Lung (tissue), 12 donors: ENCODE data around the gene EPHB4. TPM values are rescaled to one million over a fixed set of nuclear protein-coding genes. Genes with fewer than 3 reads are reported as not detected.

Source experiments
- ATAC-seq: fragments of 200-7000 bp; cut with Tn5 transposase; one replicate; pipeline ENCODE4 v1.9.1; 2020; ENCODE audit warnings: moderate number of reproducible peaks; ENCODE audit not compliant: insufficient read depth, low FRiP score
- DNase-seq, 3 donors: peaks; one replicate each; pipeline ENCODE4 v3.0.0-alpha.2; 2013 to 2017
- H3K27ac ChIP-seq, 2 donors: one replicate each; pipeline ENCODE4 v1.5.1; 2013; ENCODE audit warnings: mild to moderate bottlenecking in 2 of 2, moderate library complexity in 2 of 2, control low read depth in 1 of 2, inconsistent platforms in 1 of 2, low read depth in 1 of 2, low read length in 1 of 2
- H3K27me3 ChIP-seq, 3 donors: one replicate each; pipeline ENCODE4 v1.5.1; 2013; ENCODE audit warnings: low read length in 2 of 3; ENCODE audit not compliant: control insufficient read depth in 3 of 3, insufficient read depth in 3 of 3
- H3K36me3 ChIP-seq, 4 donors: one replicate each; pipeline ENCODE4 v1.5.1; 2013; ENCODE audit warnings: low read length in 4 of 4, mild to moderate bottlenecking in 1 of 4, moderate library complexity in 1 of 4; ENCODE audit not compliant: control insufficient read depth in 4 of 4, insufficient read depth in 4 of 4
- H3K4me1 ChIP-seq, 5 donors: one replicate each; pipeline ENCODE4 v1.5.1; 2013; ENCODE audit warnings: low read length in 5 of 5, mild to moderate bottlenecking in 2 of 5, moderate library complexity in 1 of 5; ENCODE audit not compliant: control insufficient read depth in 5 of 5, insufficient read depth in 5 of 5
- H3K4me3 ChIP-seq: one replicate; pipeline ENCODE4 v1.5.1; 2013; ENCODE audit warnings: mild to moderate bottlenecking, control low read depth, moderate library complexity
- H3K9ac ChIP-seq, 2 donors: one replicate each; pipeline ENCODE4 v1.5.1; 2013; ENCODE audit warnings: low read length in 2 of 2, control low read depth in 1 of 2; ENCODE audit not compliant: insufficient read depth in 1 of 2
- H3K9me3 ChIP-seq, 4 donors: one replicate each; pipeline ENCODE4 v1.5.1; 2013; ENCODE audit warnings: low read length in 3 of 4, mild to moderate bottlenecking in 1 of 4, moderate library complexity in 1 of 4; ENCODE audit not compliant: control insufficient read depth in 4 of 4, insufficient read depth in 3 of 4
- CTCF ChIP-seq: IDR thresholded peaks from 2 replicates; pipeline ENCODE4 v1.5.1; 2012; ENCODE audit warnings: mild to moderate bottlenecking; ENCODE audit errors: control extremely low read depth, extremely low read depth
- WGBS, 2 donors: extraction: QIAGEN DNeasy Blood & Tissue Kit; methylation state at CpG; one replicate each; pipeline ENCODE4 v1.1.7; 2013; 5-methylcytosine and 5-hydroxymethylcytosine counted together
- polyA plus RNA-seq, 2 donors: library from polyadenylated mRNA; stranded (reverse); fragments of 200-250 nt; gene quantifications; one replicate each; pipeline ENCODE4 v1.2.1, GENCODE V29; 2013
- total RNA-seq, 2 donors: library from RNA; depleted of rRNA in 1 of 2; stranded (reverse); fragments of >200 nt in 1 of 2; gene quantifications; one replicate each; pipeline ENCODE4 v1.2.1, GENCODE V29; 2014 to 2021
- donor health status: control.
- donor health status: control.
- donor health status: Bipolar disorder and iron deficiency.
- donor health status: healthy.
- donor health status: DM: yes; HTN: yes; CAD: no.

The EPHB4 gene
- total and polyA plus RNA-seq, 4 donors: 21.7 to 64.2 (median 50.4) TPM

GRCh38 chr7:100829150-100829716 lies 1.9 kb upstream of the EPHB4 start:
- WGBS, 2 donors: 27 to 31% methylated on average over 20 of the region's 20 CpGs
- Histone ChIP-seq H3K36me3 (peaks cover 0 to 4% (median 0%) of the 10 kb centered on the region in 4 donors), H3K4me1 (peaks cover 0 to 30% (median 4%) of the 10 kb centered on the region in 5 donors), H3K27ac (peak overlapping the region; percentile 22 to 65), H3K9me3 (no peaks in the 10 kb centered on the region), H3K9ac (no peak overlapping the region), H3K27me3 (no peaks in the 10 kb centered on the region), H3K4me3 (no peak overlapping the region)
- DNase-seq (peak; percentile 42 to 71 (median 52)), ATAC-seq (no peak)
- TF ChIP-seq CTCF: no peak

- ATAC-seq (no peak), DNase-seq (peak; percentile 46 to 49 (median 49))
- Histone ChIP-seq H3K36me3 (peaks cover 0 to 16% (median 9%) of the 10 kb centered on the region in 4 donors), H3K27ac (peak overlapping the region; percentile 87 to 94), H3K9me3 (no peaks in the 10 kb centered on the region), H3K4me3 (peak overlapping the region; percentile 45), H3K27me3 (no peaks in the 10 kb centered on the region), H3K4me1 (peaks cover 0 to 31% (median 4%) of the 10 kb centered on the region in 5 donors), H3K9ac (peak overlapping the region; percentile 43 to 52)
- no peak for TF ChIP-seq CTCF
- 1 to 3% methylated on average over 43 to 71 of the region's 71 CpGs for WGBS, 2 donors
Measured at GRCh38 chr7:100826514-100827329, 601 bp downstream of the EPHB4 start.

GRCh38 chr7:100825751-100826513 lies 1.4 kb downstream of the EPHB4 start:
- WGBS, 2 donors: 12 to 16% methylated on average over 17 of the region's 17 CpGs
- no peak for ATAC-seq
- Histone ChIP-seq H3K4me3 (peak overlapping the region; percentile 45), H3K27me3 (no peaks in the 10 kb centered on the region), H3K9me3 (no peaks in the 10 kb centered on the region), H3K9ac (peak overlapping the region; percentile 52 to 81), H3K36me3 (peaks cover 0 to 16% (median 10%) of the 10 kb centered on the region in 4 donors), H3K4me1 (peaks cover 0 to 31% (median 4%) of the 10 kb centered on the region in 5 donors), H3K27ac (peak overlapping the region; percentile 87 to 94)
- no peak for TF ChIP-seq CTCF
- DNase-seq: peak; percentile 70 to 88 (median 83)
